ENCODE data around the gene LRRC36.
A peak's percentile ranks its signal among the peaks of the same experiment; 100 is the strongest.

LRRC36 gene

GRCh38 chr16:67425580-67425979 is 99.0 kb downstream of the LRRC36 start:
- TF ChIP-seq, protein P1, sequence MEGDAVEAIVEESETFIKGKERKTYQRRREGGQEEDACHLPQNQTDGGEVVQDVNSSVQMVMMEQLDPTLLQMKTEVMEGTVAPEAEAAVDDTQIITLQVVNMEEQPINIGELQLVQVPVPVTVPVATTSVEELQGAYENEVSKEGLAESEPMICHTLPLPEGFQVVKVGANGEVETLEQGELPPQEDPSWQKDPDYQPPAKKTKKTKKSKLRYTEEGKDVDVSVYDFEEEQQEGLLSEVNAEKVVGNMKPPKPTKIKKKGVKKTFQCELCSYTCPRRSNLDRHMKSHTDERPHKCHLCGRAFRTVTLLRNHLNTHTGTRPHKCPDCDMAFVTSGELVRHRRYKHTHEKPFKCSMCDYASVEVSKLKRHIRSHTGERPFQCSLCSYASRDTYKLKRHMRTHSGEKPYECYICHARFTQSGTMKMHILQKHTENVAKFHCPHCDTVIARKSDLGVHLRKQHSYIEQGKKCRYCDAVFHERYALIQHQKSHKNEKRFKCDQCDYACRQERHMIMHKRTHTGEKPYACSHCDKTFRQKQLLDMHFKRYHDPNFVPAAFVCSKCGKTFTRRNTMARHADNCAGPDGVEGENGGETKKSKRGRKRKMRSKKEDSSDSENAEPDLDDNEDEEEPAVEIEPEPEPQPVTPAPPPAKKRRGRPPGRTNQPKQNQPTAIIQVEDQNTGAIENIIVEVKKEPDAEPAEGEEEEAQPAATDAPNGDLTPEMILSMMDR (IDR thresholded peaks at IDR 0.05; ENCODE audit: low read depth, low read length, missing control alignments), result no peak
- H3K4me3 ChIP-seq (ENCODE audit: low read depth, low read length), result no peak overlapping the region
- no peak for DNase-seq (ENCODE audit: low read depth)

DNA sequence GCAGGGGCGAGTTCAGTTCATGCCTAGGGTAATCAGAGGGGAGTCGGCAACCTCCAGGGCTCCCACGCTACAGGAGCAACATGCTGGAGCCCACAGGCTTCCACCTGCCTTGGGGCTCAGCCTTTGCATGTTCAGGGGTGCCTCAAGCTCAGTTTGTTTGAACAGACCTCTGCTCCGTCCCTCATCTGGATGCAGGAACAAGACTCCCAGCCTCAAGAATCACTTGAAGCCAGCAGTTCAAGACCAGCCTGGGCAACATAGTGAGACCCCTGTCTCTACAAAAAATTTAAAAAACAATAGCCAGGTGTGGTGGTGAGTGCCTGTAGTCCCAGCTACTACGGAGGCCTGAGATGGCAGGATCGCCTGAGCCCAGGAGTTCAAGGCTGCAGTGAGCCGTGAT is 99.4 kb downstream of the LRRC36 start:
- no peak for DNase-seq (ENCODE audit: low read depth)
- H3K4me3 ChIP-seq (ENCODE audit: low read depth, low read length), result no peak overlapping the region
- TF ChIP-seq, protein P1 (IDR thresholded peaks at IDR 0.05; ENCODE audit: low read depth, low read length, missing control alignments), result no peak

GRCh38 chr16:67426950-67427349 is 100.3 kb downstream of the LRRC36 start:
- TF ChIP-seq, protein P1 (IDR thresholded peaks at IDR 0.05; ENCODE audit: low read depth, low read length, missing control alignments), result no peak
- no peak for DNase-seq (ENCODE audit: low read depth)
- no peak overlapping the region for H3K4me3 ChIP-seq (ENCODE audit: low read depth, low read length)

DNA sequence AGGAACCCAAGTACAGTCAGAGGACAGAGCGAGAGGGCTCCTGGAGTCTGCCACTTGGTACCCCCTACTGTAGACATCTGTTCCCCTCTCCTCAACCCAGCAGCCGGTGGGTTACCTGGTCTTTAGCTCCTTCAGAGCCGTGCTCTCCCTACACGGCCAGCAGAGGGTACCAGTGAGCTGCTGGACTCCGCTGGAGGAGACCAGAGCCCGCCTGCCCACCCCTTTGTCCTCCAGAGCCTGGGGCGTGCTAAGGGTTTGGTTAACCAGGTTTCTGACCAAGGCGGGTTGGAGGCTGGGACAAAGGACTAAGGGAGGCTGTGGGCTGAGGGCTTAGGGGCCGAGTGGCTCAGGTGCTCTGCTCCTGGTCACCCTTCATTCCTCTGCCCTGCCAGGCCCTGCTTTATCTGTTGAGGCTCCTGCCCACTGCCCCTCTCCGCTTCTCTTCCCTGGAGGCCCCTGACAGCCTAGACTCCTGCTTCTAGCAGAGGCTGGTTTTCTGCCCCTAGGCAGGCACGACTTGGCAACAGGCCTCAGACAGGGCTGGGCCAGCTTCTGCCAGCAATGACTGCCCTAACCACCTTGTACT is 101.6 kb downstream of the LRRC36 start:
- no peak for DNase-seq (ENCODE audit: low read depth)
- H3K4me3 ChIP-seq (ENCODE audit: low read depth, low read length), result no peak overlapping the region
- TF ChIP-seq, protein P1 (IDR thresholded peaks at IDR 0.05; ENCODE audit: low read depth, low read length, missing control alignments), result peak; percentile 87

GRCh38 chr16:67429053-67429798 is 102.6 kb downstream of the LRRC36 start:
- TF ChIP-seq, protein P1 (IDR thresholded peaks at IDR 0.05; ENCODE audit: low read depth, low read length, missing control alignments), result no peak
- no peak for DNase-seq (ENCODE audit: low read depth)
- H3K4me3 ChIP-seq (ENCODE audit: low read depth, low read length), result no peak overlapping the region

DNA sequence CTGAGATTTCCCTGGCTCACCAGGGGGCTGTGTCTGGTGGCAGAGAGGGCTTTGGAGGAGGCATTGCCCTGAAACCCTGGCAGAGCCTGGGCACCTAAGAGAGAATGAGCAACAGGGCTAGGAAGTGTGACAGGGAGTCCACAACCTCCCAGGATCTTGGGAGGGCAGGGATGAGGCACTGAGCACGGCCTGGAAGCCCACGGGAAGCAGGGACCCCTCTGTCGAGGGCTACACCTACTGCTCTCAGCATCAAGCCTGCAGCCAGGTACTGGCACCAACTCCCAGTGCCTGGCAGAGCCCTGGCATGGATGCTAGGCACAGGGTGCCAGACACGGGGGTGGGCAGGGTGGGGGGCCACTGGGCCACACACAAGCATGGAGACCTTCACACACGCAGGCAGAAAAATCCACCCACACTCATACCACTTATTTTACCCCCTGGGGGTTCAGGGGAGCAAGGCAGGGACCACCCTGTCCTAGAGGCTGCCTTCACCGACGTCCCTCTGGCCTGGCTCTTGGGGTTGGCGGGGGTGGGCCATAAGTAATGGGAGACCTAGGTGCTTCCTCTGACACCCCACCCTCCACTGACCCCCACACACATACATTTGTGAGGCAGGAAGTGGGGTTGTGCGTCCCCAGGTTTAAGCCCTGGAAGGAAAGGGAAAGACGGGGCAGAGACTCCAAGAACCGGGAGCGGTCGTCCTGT is 103.3 kb downstream of the LRRC36 start:
- H3K4me3 ChIP-seq (ENCODE audit: low read depth, low read length), result peak overlapping the region; percentile 38; the same call in 1 of the 2 replicates
- no peak for DNase-seq (ENCODE audit: low read depth)
- TF ChIP-seq, protein P1 (IDR thresholded peaks at IDR 0.05; ENCODE audit: low read depth, low read length, missing control alignments), result no peak
